ENCODE results near the gene DGAT2. TPM values are rescaled to one million over a fixed set of nuclear protein-coding genes. Genes with fewer than 3 reads are reported as not detected.

The DGAT2 gene
- total RNA-seq, 1 experiment from 2014 or later, result 75.8 TPM

DNA sequence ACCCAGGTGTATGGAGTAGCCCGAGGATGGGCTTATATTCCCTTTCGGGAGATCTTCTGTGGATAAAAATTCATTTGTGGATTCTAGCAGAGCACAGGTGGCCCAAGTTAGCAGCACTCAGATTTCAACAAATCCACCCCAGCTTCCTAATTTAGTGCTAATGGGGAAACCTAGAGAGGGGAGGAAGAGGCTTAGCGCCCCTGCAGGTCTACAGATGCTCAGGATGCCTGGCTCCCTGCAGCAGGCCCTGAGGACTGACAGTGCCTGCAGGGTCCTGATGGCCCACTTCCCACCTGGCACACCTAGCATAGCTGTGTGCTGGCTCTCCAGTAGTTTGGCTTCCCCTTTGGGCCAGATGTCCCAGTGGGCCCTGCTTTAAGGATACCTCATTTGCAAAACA lies 6.5 kb downstream of the DGAT2 start:
- Mint-ChIP-seq H3K9me3 (ENCODE audit: unreplicated experiment) (no peaks in the 10 kb centered on the region), H3K27ac (ENCODE audit: unreplicated experiment) (no peak overlapping the region), H3K4me3 (ENCODE audit: unreplicated experiment) (no peak overlapping the region), H3K4me1 (ENCODE audit: low read depth, unreplicated experiment) (peaks cover 34% of the 10 kb centered on the region), H3K27me3 (ENCODE audit: insufficient read depth, unreplicated experiment) (no peaks in the 10 kb centered on the region), H3K36me3 (ENCODE audit: insufficient read depth, unreplicated experiment) (no peaks in the 10 kb centered on the region)
- ChIA-PET CTCF (interaction anchor here (1.7 kb wide), 1 partner anchor 11 kb away, joined by 7 read pairs; no protein-coding TSS in a partner anchor), POLR2A (no interaction called here)
- no TSS peak for BruUV-seq (replicated peaks)
- DNase-seq, result no peak
- H3K4me3 ChIP-seq (ENCODE audit: low read depth, low read length), result no peak overlapping the region
- no peaks in the 10 kb centered on the region for H3K9me3 ChIP-seq
- H3K36me3 ChIP-seq (ENCODE audit: control insufficient read depth, insufficient read depth, low read length), result peaks cover 10% of the 10 kb centered on the region
- TF ChIP-seq CTCF (IDR thresholded peaks at IDR 0.05; ENCODE audit: insufficient read depth in 1 of 2, low read depth in 1 of 2, low read length in 1 of 2, severe bottlenecking in 1 of 2, unreplicated experiment in 1 of 2), result no peak
- no peaks in the 10 kb centered on the region for H3K4me1 ChIP-seq
- no peaks in the 10 kb centered on the region for H3K27me3 ChIP-seq (replicated peaks; ENCODE audit: control insufficient read depth, insufficient read depth, low read length)
- intact Hi-C loops (cut with micrococcal nuclease; ENCODE audit: unreplicated experiment), result no loop called here

- intact Hi-C loops (cut with micrococcal nuclease; ENCODE audit: unreplicated experiment), result no loop called here
- Mint-ChIP-seq H3K9me3 (ENCODE audit: unreplicated experiment) (no peaks in the 10 kb centered on the region), H3K27me3 (ENCODE audit: insufficient read depth, unreplicated experiment) (no peaks in the 10 kb centered on the region), H3K4me3 (ENCODE audit: unreplicated experiment) (no peak overlapping the region), H3K4me1 (ENCODE audit: low read depth, unreplicated experiment) (peaks cover 19% of the 10 kb centered on the region), H3K36me3 (ENCODE audit: insufficient read depth, unreplicated experiment) (no peaks in the 10 kb centered on the region), H3K27ac (ENCODE audit: unreplicated experiment) (no peak overlapping the region)
- ChIA-PET CTCF (interaction anchor here (1.4 kb wide), 1 partner anchor 10 kb away, joined by 3 read pairs; no protein-coding TSS in a partner anchor), POLR2A (no interaction called here)
- Histone ChIP-seq H3K4me1 (peaks cover 11% of the 10 kb centered on the region), H3K4me3 (ENCODE audit: low read depth, low read length) (no peak overlapping the region), H3K27me3 (replicated peaks; ENCODE audit: control insufficient read depth, insufficient read depth, low read length) (no peaks in the 10 kb centered on the region), H3K36me3 (ENCODE audit: control insufficient read depth, insufficient read depth, low read length) (peaks cover 11% of the 10 kb centered on the region), H3K9me3 (no peaks in the 10 kb centered on the region)
- BruUV-seq (replicated peaks), result no TSS peak
- TF ChIP-seq CTCF (IDR thresholded peaks at IDR 0.05; ENCODE audit: insufficient read depth in 1 of 2, low read depth in 1 of 2, low read length in 1 of 2, severe bottlenecking in 1 of 2, unreplicated experiment in 1 of 2), result no peak
- no peak for DNase-seq
These were observed 8.0 kb downstream of the DGAT2 start for GRCh38 chr11:75776546-75776945.

- CTCF ChIA-PET, result interaction anchor here (1.4 kb wide), 1 partner anchor 9 kb away, joined by 3 read pairs; no protein-coding TSS in a partner anchor
- H3K4me1 ChIP-seq, result peaks cover 17% of the 10 kb centered on the region
- no peak for DNase-seq
These were observed 9.0 kb downstream of the DGAT2 start for GRCh38 chr11:75777461-75778110.

More at GRCh38 chr11:75777461-75778110, 9.0 kb downstream of the DGAT2 start:
- no peaks in the 10 kb centered on the region for H3K27me3 Mint-ChIP-seq (ENCODE audit: insufficient read depth, unreplicated experiment)
- H3K36me3 ChIP-seq (ENCODE audit: control insufficient read depth, insufficient read depth, low read length), result peaks cover 13% of the 10 kb centered on the region
- H3K27me3 ChIP-seq (replicated peaks; ENCODE audit: control insufficient read depth, insufficient read depth, low read length), result no peaks in the 10 kb centered on the region
- no peak overlapping the region for H3K4me3 Mint-ChIP-seq (ENCODE audit: unreplicated experiment)
- no peaks in the 10 kb centered on the region for H3K9me3 Mint-ChIP-seq (ENCODE audit: unreplicated experiment)
- no peaks in the 10 kb centered on the region for H3K9me3 ChIP-seq
- H3K36me3 Mint-ChIP-seq (ENCODE audit: insufficient read depth, unreplicated experiment), result no peaks in the 10 kb centered on the region
- TF ChIP-seq CTCF (IDR thresholded peaks at IDR 0.05; ENCODE audit: insufficient read depth in 1 of 2, low read depth in 1 of 2, low read length in 1 of 2, severe bottlenecking in 1 of 2, unreplicated experiment in 1 of 2), result no peak
- POLR2A ChIA-PET, result no interaction called here
- H3K4me1 Mint-ChIP-seq (ENCODE audit: low read depth, unreplicated experiment), result peaks cover 16% of the 10 kb centered on the region
- H3K4me3 ChIP-seq (ENCODE audit: low read depth, low read length), result no peak overlapping the region
- H3K27ac Mint-ChIP-seq (ENCODE audit: unreplicated experiment), result peak overlapping the region; percentile 19
- BruUV-seq (replicated peaks), result no TSS peak
- intact Hi-C loops (cut with micrococcal nuclease; ENCODE audit: unreplicated experiment), result no loop called here

All from Caco-2 (cell line).